ENCODE measurements around the gene HYAL1.
"Not testable (repeated sequence)": the region's sequence is repeated elsewhere in the genome, so short reads cannot be mapped to it uniquely, and the experiment has no call there.

Gene HYAL1

GRCh38 chr3:50271314-50271936 is 31.9 kb downstream of the HYAL1 start:
- DNase-seq, result no peak

DNA sequence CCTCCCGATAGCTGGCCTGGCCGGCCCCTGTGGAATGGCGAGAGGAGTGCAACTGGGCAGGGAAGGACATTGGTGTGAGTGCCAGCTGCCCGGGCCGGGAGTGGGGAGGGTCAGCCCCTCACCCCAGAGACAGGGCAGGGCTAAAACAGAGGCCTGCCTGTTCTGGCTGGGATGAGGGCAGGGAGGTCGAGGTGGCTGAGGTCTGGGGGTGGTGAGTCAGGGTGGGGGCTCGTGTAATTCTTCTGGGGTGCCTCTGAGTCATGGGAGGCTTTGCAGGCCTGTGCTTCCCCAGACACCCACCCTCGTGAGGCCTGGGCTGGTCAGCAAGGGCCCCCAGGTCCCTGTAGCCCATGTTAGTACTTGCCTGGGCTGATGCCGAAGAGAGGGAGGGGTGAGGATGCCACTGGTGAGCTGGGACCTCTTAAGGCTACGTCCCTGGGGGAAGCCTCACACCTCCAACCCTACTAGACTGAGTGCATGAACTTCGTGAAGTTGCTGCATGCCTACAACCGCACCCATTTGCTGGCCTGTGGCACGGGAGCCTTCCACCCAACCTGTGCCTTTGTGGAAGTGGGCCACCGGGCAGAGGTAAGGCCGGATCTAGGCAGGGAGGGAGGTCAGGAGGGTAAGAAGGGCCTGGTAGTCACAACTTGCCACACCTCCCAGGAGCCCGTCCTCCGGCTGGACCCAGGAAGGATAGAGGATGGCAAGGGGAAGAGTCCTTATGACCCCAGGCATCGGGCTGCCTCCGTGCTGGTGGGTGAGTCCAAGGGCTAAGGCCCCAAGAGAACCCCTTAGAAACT is 32.8 kb downstream of the HYAL1 start:
- no peak for DNase-seq

DNA sequence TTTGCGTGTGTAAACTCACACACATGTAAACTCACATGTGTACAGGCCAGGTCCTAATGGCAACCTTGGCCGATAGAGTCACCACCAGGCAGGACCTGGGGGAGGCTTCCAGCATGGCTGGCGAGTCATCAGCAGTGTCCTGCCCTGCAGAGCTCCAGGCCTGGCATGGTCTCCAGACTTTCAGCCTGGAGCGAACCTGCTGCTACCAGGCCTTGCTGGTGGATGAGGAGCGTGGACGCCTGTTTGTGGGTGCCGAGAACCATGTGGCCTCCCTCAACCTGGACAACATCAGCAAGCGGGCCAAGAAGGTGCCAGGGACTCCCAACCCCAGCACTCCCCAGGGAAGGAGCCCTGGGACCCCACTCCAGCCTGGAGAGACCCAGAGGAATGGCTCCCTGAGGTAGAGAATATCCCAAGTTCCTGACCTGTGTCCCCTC is 33.4 kb downstream of the HYAL1 start:
- no peak for DNase-seq

DNA sequence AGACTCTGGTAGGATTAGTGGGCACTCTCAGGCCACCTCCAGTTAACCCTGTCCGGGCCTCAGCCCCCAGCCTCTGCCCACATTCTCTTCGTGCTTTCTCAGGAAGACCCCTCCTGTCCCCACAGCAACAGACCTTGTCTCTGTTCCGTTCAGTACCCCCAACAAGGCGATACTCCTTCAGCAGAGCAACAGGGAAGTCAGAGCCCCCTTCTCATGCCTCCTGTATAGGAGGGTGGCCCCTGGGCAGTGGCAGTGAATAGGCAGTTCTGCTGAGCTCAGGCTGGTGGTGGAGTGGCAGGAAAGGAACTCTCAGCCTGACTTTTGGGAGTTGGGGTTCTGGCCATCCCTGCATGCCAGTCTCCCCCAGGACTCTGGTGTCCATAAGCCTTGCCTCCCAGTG is 33.9 kb downstream of the HYAL1 start:
- no peak for DNase-seq

DNA sequence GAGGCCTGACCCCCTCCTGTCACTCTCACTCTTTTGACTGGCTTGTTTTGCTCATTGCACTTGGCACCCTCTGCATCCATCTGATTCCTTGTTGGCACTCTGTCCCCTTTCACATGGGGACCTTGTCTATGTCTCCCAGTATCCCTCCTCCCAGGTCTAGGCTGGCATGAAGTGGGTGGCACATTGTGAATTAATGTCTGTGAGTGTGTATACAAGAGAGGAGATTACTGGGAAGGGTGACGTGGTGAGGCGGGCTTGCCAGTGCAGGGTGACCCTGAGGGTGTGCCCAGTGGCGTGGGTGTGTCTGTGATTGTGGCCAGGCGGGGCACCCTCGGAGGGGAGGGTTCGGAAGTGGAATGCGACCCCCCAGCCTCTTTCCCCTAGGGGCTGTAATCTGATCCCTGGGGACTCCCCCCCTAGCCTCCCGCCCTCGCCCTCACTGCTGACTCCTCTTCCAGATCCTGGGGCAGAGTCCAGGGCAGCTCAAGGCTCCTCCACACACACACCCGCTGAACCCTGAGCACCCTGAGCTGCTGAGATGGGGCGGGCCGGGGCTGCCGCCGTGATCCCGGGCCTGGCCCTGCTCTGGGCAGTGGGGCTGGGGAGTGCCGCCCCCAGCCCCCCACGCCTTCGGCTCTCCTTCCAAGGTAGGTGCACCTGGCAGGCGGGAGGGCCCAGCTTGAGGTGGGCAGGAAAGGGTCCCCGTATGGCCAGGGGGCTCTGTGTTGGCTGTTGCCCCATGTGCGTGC is 34.5 kb downstream of the HYAL1 start, which contains the start of gene SEMA3B:
Gene SEMA3B (plus strand): TSS at position 445 of the 749 bp plus-strand sequence. CDS start 94 bp downstream, at position 539.
- no peak for DNase-seq

DNA sequence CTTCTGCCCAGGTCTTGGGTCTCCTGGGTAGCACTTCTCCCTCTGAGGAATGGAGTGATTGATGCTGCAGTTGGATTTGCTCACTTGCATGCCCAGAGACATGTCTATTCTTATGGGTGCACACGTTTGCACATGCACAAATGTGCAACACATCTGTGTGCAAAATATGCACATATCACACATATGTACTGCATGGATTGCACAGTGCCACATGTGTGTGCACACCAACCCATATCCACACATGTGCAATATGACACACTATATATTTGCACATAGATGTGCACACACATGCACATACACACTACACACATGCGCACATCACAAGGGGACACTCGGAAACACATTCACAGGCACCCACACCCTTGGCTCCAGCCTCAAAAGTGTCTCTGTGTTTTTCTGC is 35.1 kb downstream of the HYAL1 start:
- no peak for DNase-seq

DNA sequence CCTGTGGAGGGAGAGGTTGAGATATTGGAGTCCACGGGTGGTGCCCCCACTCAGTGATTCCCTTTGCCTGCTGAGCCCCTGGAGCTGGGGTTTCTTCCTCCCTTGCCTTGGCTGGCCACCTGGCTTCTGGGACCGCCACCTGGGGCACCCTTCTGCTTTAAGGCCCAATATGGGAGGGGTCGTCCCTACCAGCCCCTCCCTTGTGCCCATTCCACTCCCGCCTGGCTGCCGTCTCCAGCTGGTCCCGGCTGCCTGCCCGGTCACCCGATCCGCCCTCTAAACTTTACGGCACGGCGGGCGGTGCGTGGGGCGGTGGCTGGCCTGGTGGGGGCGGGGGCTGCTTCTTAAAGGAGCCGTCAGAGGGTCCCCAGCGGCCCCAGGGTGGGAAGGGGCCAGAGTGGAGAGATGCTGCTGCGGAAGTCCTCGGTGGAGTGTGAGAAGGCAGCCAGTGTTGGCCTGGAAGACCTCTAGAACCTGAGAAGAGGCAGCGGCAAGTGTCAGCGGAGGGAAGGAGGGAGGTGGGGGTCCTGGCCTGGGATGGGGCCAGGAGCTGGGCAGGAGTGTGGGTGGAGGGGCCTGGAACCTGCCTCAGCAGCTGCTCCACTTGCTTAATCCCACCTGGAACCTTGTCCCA is 36.0 kb downstream of the HYAL1 start:
- DNase-seq, result no peak

DNA sequence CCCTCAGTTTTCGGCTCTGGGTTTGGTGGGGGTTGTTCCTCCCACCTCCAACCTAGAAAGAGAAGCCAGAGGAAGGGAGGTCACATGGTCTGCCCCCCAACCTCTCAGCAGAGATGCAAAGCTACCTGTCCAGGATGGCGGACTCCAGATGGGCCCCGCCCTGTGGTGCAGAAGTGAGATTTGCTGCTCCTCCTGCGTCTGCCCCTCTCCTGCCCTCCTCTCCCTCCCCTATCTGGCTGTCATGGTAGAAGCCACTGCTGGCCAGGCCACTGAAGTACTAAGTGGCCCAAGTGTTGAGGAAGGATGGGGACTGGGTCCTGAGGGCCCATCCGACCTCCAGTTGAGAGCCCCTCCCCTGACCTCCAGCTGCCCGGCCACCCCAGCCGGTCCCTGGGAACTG is 36.5 kb downstream of the HYAL1 start:
- no peak for DNase-seq

DNA sequence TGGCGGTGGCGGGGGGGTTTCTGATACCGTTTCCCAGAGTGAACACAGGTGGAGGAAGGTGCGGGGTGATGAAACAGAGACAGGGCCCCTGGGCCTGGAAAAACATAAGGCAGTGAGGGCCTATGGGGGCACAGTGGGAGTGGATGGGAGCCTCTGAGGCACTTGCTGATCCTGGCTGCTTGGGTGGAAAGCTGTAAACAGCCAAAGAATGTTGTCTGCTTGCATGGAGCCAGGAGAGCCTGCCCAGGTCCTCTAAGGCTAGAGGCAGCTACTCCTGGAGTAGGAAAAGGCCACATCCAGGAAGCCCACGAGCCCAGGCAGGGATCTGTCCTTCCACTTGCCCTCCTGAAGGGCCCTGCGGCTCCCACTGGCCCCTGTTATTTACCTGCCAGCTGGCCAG is 37.4 kb downstream of the HYAL1 start:
- DNase-seq, result no peak

- no peak for DNase-seq
These were observed 37.8 kb downstream of the HYAL1 start for GRCh38 chr3:50265571-50265970.

DNA sequence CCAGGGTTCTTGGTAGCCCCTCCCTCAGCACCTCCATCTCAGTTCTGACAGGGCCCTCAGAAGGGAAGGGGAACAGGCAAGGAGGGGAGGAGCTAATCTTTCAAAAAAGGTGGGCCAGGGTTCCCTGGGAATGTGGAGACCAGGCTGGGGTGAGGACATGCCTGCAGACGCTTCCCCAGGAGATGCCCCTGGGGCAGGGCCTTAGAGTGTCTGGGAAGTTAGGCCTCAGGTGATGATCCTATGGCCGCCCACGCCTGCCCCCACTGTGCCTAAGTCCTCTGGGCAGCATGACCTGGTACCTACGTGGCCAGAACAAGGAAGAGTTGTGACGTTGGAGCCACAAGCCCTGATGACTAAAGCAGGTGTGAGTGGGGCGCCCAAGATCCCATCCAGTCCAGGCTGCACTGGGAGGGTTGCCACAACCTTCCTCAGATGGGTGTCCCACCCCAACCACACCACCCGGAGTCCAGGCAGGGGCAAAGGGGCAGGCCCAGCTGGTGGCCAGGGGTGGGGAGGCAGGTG is 38.3 kb downstream of the HYAL1 start:
- DNase-seq, result no peak

GRCh38 chr3:50264383-50264963 is 38.9 kb downstream of the HYAL1 start:
- no peak for DNase-seq

DNA sequence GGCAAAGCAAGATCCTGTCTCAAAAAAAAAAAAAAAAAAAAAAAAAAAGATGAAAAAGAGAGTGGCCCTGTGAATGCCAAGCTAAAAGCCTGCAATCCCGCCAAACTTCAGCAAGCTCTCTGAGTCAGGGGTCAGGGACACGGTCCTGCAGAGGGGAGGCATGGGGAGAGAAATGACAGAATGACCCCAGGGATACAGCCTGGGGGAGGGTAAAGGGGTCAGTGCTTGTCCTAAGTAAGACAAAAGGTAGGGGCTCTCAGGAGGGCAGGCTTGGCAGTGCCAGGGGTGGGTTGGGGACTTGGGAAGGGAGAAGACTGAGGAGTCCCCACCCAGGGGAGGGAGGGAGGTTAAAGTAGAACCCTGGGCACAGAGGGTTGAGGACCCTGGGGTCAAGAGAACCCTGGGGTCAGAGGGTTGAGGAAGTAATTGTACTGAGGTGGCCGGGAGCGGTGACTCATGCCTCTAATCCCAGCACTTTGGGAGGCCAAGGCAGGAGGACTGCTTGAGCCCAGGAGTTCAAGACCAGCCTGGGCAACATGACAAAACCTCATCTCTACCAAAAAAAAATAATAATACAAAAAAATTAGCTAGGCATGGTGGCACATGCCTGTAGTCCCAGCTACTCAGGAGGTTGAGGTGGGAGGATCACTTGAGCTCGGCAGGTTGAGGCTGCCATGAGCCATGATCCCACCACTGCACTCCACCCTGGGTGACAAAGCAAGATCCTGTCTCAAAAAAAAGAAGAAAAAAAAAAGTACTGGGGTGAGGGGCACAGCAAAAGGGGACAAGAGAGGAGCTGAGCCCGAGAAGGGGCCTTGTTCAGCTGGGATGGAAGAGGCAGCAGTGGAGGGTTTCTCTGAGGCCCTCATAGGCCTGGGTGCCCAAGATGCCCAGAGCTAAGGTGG is 39.6 kb downstream of the HYAL1 start:
- no peak for DNase-seq

DNA sequence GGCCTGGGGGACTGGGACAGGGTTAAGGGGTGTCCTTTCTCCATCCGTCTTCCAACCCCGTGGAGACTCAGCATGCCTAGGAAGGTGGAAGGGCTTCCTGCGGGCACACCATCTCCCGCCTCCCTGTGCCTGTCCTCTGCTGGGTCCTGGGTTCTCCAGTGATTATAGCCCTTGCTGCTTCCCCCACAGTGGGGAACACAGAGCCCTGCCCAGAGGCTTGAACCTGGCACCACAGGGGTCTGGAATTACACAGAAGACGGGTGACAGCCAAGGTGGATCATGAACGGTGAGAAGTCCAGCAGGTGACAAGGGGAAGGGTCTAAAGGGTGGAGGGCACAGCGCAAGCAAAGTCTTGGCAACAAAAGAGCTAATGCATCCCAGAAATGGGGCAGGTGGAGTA is 40.6 kb downstream of the HYAL1 start:
- no peak for DNase-seq

GRCh38 chr3:50262200-50262599 is 41.2 kb downstream of the HYAL1 start:
- DNase-seq, result not testable (repeated sequence)

- DNase-seq, result no peak
These were observed 41.9 kb downstream of the HYAL1 start for GRCh38 chr3:50261505-50261904.

DNA sequence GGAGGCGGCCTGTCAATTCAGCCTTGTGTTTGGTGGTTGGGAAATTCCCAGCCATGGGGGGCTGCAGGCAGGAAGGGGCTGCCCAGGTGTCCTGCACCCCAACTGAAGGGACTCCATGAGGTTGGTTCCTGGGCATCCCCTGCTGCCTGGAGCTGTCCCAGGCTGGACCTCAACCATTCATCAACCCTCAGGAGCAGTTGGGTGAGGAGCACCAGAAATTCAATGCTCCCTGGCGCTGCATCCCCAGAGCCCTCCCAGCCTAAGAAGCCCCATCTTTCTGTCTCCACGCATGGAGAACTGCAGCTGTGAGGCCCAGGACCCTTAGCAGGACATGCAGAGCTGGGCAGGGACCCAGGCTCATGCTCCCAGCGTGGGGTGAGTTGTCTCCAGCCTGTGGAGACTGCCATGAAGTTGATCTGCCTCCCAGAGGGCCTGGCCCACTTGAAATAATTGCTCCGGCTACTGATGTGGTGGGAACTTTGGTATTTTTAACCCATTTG is 42.4 kb downstream of the HYAL1 start:
- DNase-seq, result no peak

DNA sequence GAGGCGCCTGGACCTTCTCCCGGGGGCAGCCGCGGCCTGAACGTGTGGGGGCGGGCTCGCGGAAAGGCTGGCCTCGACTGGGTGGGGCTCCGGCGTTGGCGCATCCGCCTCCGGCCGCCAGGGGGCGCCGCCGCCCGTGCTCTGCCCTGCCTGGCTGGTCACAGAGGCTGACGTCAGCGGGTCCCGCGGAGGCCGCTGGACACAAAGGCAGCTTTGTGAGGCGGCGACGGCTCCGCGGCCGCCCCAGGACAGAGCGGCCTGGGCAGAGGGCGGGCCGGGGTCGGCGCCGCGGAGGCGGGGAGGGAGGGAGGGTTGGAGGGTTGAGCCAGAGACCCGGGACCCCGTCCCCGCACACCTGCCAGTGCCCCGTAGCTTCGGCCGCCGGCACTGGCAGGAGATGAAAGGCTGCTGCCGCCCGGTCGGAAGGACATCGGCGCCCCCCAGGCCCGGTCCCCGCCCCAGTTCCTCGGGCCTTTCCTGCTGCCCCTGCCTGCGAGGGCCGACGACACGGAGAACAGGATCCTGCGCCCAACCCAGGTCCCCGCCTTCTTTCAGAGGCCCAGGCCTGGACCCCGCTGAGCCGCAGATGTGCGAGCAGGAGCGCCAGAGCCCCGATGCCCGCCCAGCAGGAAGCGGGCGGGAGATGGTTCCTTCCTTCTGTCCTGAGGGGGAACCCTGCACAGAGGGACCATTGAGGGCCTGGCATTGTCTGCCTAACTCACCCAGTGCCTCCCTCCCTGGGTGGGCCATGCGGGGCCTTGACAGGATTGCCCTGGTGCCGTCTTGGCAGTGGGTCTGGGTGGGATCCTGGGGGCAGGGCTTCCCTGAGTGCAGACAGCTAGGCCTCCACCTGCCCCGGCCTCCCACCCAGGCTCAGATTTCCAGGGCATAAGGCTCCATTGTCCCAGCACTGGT is 43.1 kb downstream of the HYAL1 start:
- DNase-seq, result peak; percentile 95

DNA sequence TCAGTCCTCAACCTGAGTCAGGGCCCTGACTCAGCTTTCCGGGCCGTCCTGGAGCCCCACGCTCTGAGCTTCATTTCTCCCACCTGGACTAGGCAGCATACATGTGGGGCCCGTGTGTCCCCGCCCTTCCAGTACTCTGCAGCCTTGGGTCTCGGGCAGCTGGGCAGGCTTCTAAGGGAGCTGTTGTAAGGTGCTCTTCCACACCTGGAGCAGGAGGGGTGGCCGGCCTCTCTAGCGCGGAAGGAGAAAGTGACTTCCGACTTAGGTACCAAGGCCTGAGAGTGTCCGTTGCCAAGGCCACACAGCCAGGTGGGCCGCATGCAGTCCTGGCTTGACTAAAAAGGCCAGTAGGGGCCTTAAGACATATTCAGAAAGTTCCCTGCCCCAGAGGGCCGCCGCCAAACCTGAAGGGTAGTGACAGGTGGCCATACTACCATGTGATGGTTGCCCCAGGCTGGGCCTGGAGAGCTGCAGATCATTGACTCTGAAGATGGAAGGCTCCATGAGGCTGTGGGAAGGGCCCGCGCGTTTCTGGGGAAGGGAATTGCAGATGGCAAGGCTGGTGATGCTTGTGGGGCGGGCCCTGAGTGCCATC is 43.8 kb downstream of the HYAL1 start:
- no peak for DNase-seq

- DNase-seq, result no peak
These were observed 44.4 kb downstream of the HYAL1 start for GRCh38 chr3:50258979-50259378.

Measured in suppressor macrophage treated with lipopolysaccharide for 4 hours (primary cell).